Subcutaneous abdominal adipose tissue (tissue), 5 donors: ENCODE results near the gene SON.
A peak's percentile ranks its signal among the peaks of the same experiment; 100 is the strongest.
"Not testable (repeated sequence)": the region's sequence is repeated elsewhere in the genome, so short reads cannot be mapped to it uniquely, and the experiment has no call there.

Experiments used
- H3K27ac ChIP-seq: one replicate; pipeline ENCODE4 v1.7.0; 2013; ENCODE audit warnings: low read depth, mild to moderate bottlenecking, inconsistent platforms, low read length, moderate library complexity
- H3K27me3 ChIP-seq, 5 donors: one replicate each; pipeline ENCODE4 v1.7.0; 2013; ENCODE audit warnings: low read length in 5 of 5, inconsistent platforms in 1 of 5; ENCODE audit not compliant: control insufficient read depth in 5 of 5, insufficient read depth in 4 of 5
- H3K36me3 ChIP-seq, 5 donors: one replicate each; pipeline ENCODE4 v1.7.0; 2013; ENCODE audit warnings: low read length in 5 of 5; ENCODE audit not compliant: control insufficient read depth in 5 of 5, insufficient read depth in 5 of 5
- H3K4me1 ChIP-seq, 5 donors: one replicate each; pipeline ENCODE4 v1.7.0; 2013; ENCODE audit warnings: low read length in 5 of 5, mild to moderate bottlenecking in 3 of 5, moderate library complexity in 1 of 5; ENCODE audit not compliant: control insufficient read depth in 5 of 5, insufficient read depth in 5 of 5
- H3K4me3 ChIP-seq, 5 donors: one replicate each; pipeline ENCODE4 v1.7.0; 2013; ENCODE audit warnings: low read length in 5 of 5, low read depth in 1 of 5
- H3K9ac ChIP-seq, 5 donors: one replicate each; pipeline ENCODE4 v1.7.0; 2013; ENCODE audit warnings: low read length in 5 of 5, mild to moderate bottlenecking in 4 of 5, moderate library complexity in 3 of 5
- H3K9me3 ChIP-seq, 5 donors: one replicate each; pipeline ENCODE4 v1.7.0; 2013; ENCODE audit warnings: low read length in 5 of 5; ENCODE audit not compliant: control insufficient read depth in 5 of 5
- donor health status: healthy.
- donor health status: healthy.
- donor health status: healthy.
- donor health status: healthy.
- donor health status: healthy.

The SON gene

GRCh38 chr21:33542640-33543504 is at the start of gene SON:
Gene SON, plus strand, starts transcription at chr21:33543038. Its CDS starts 55 bp downstream, at chr21:33543093.
- Histone ChIP-seq H3K9me3 (no peaks in the 10 kb centered on the region), H3K9ac (peak within 1 kb of the TSS; percentile 98 to 100 (median 99)), H3K4me1 (peaks cover 5 to 39% (median 33%) of the 10 kb centered on the region in 5 donors)

GRCh38 chr21:33493756-33494155 is 49.1 kb upstream of the SON start:
- H3K4me1 ChIP-seq, result peaks cover 0 to 15% (median 13%) of the 10 kb centered on the region in 5 donors
- no peaks in the 10 kb centered on the region for H3K9me3 ChIP-seq
- H3K9ac ChIP-seq, result no peak overlapping the region
- no peaks in the 10 kb centered on the region for H3K27me3 ChIP-seq
- H3K4me3 ChIP-seq, result no peak overlapping the region
- no peak overlapping the region for H3K27ac ChIP-seq
- H3K36me3 ChIP-seq, result no peaks in the 10 kb centered on the region

More at GRCh38 chr21:33542640-33543504, at the start of gene SON:
- Histone ChIP-seq H3K27ac (peak within 1 kb of the TSS; percentile 100), H3K27me3 (no peaks in the 10 kb centered on the region), H3K4me3 (peak within 1 kb of the TSS; percentile 86 to 99 (median 95)), H3K36me3 (peaks cover 0 to 22% (median 10%) of the 10 kb centered on the region in 5 donors)

- H3K9me3 ChIP-seq, result no peaks in the 10 kb centered on the region
- H3K9ac ChIP-seq, result no peak overlapping the region
- H3K27ac ChIP-seq, result no peak overlapping the region
- H3K27me3 ChIP-seq, result no peaks in the 10 kb centered on the region
- peaks cover 0 to 13% (median 11%) of the 10 kb centered on the region in 5 donors for H3K4me1 ChIP-seq
- H3K36me3 ChIP-seq, result no peaks in the 10 kb centered on the region
- H3K4me3 ChIP-seq, result no peak overlapping the region
These were observed 47.1 kb upstream of the SON start for GRCh38 chr21:33495743-33496142.

GRCh38 chr21:33496345-33496744 is 46.5 kb upstream of the SON start:
- H3K9me3 ChIP-seq, result no peaks in the 10 kb centered on the region
- H3K9ac ChIP-seq, result no peak overlapping the region
- no peak overlapping the region for H3K4me3 ChIP-seq
- H3K27me3 ChIP-seq, result no peaks in the 10 kb centered on the region
- H3K4me1 ChIP-seq, result peaks cover 0 to 8% (median 6%) of the 10 kb centered on the region in 5 donors
- no peak overlapping the region for H3K27ac ChIP-seq
- no peaks in the 10 kb centered on the region for H3K36me3 ChIP-seq

GRCh38 chr21:33505833-33506232 is 37.0 kb upstream of the SON start:
- Histone ChIP-seq H3K9ac (no peak overlapping the region), H3K4me3 (no peak overlapping the region), H3K4me1 (peaks cover 0 to 7% (median 2%) of the 10 kb centered on the region in 5 donors), H3K27ac (no peak overlapping the region), H3K9me3 (no peaks in the 10 kb centered on the region), H3K36me3 (peaks cover 16 to 51% (median 25%) of the 10 kb centered on the region in 5 donors), H3K27me3 (no peaks in the 10 kb centered on the region)

GRCh38 chr21:33507003-33507402 is 35.8 kb upstream of the SON start:
- H3K9me3 ChIP-seq, H3K27ac ChIP-seq, H3K4me1 ChIP-seq, H3K4me3 ChIP-seq, H3K27me3 ChIP-seq, H3K9ac ChIP-seq: not testable (repeated sequence)
- peaks cover 16 to 62% (median 35%) of the 10 kb centered on the region in 5 donors for H3K36me3 ChIP-seq

- Histone ChIP-seq H3K27ac (no peak overlapping the region), H3K9me3 (no peaks in the 10 kb centered on the region), H3K36me3 (peaks cover 7 to 67% (median 42%) of the 10 kb centered on the region in 5 donors), H3K4me3 (no peak overlapping the region), H3K27me3 (no peaks in the 10 kb centered on the region), H3K9ac (no peak overlapping the region), H3K4me1 (peaks cover 0 to 8% (median 4%) of the 10 kb centered on the region in 5 donors)
These were observed 32.0 kb upstream of the SON start for GRCh38 chr21:33510826-33511225.

- Histone ChIP-seq H3K9ac (no peak overlapping the region), H3K36me3 (peaks cover 12 to 72% (median 48%) of the 10 kb centered on the region in 5 donors), H3K27me3 (no peaks in the 10 kb centered on the region), H3K9me3 (no peaks in the 10 kb centered on the region), H3K27ac (no peak overlapping the region), H3K4me1 (peaks cover 0 to 8% (median 4%) of the 10 kb centered on the region in 5 donors), H3K4me3 (no peak overlapping the region)
These were observed 31.2 kb upstream of the SON start for GRCh38 chr21:33511639-33512038.

- Histone ChIP-seq H3K9ac (no peak overlapping the region), H3K9me3 (no peaks in the 10 kb centered on the region), H3K4me1 (peaks cover 0 to 8% (median 4%) of the 10 kb centered on the region in 5 donors), H3K4me3 (no peak overlapping the region), H3K27ac (no peak overlapping the region), H3K36me3 (peaks cover 16 to 79% (median 56%) of the 10 kb centered on the region in 5 donors), H3K27me3 (no peaks in the 10 kb centered on the region)
These were observed 30.4 kb upstream of the SON start for GRCh38 chr21:33512481-33512880.

GRCh38 chr21:33514229-33514628 is 28.6 kb upstream of the SON start:
- H3K27ac ChIP-seq, result peak overlapping the region; percentile 50
- H3K4me1 ChIP-seq, result peaks cover 0 to 8% (median 4%) of the 10 kb centered on the region in 5 donors
- H3K4me3 ChIP-seq, result no peak overlapping the region
- no peaks in the 10 kb centered on the region for H3K27me3 ChIP-seq
- peaks cover 22 to 81% (median 57%) of the 10 kb centered on the region in 5 donors for H3K36me3 ChIP-seq
- H3K9me3 ChIP-seq, result no peaks in the 10 kb centered on the region
- H3K9ac ChIP-seq, result peak overlapping the region in 1 of 5 donors; percentile 70
